DMS153 treated with DMSO at 0.1 percent for 48 hours (cell line): ENCODE results near the gene WNT8A.
A peak's percentile ranks its signal among the peaks of the same experiment; 100 is the strongest.

Experiments used
- DNase-seq: peaks from one replicate; lab custom pipeline; 2025; ENCODE audit not compliant: unreplicated experiment; lab: John Stamatoyannopoulos, UW

The WNT8A gene

GRCh38 chr5:138091685-138092084, 7.9 kb downstream of the WNT8A start:
- no peak for DNase-seq

DNA sequence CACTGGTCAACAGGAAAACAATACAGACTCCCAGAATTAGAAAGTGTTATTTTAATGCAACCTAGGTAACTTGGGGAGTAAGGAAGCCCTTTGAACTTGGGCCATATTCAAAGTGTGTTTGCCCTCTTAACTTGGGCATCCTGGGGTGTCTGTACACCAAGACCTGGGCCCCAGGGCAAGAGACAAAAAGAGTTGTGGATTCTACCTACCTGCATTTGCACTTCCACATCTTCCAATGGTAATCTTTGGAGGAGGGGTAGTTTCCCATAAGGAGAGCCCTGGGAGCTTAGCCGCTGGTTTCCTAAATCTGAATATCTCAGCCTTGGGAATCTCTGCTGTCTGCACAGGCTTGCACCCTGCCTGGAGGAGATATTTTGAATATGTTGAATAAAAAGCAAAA, 8.5 kb downstream of the WNT8A start:
- no peak for DNase-seq

- DNase-seq = no peak
Observed at GRCh38 chr5:138093036-138093435, 9.2 kb downstream of the WNT8A start.

DNA sequence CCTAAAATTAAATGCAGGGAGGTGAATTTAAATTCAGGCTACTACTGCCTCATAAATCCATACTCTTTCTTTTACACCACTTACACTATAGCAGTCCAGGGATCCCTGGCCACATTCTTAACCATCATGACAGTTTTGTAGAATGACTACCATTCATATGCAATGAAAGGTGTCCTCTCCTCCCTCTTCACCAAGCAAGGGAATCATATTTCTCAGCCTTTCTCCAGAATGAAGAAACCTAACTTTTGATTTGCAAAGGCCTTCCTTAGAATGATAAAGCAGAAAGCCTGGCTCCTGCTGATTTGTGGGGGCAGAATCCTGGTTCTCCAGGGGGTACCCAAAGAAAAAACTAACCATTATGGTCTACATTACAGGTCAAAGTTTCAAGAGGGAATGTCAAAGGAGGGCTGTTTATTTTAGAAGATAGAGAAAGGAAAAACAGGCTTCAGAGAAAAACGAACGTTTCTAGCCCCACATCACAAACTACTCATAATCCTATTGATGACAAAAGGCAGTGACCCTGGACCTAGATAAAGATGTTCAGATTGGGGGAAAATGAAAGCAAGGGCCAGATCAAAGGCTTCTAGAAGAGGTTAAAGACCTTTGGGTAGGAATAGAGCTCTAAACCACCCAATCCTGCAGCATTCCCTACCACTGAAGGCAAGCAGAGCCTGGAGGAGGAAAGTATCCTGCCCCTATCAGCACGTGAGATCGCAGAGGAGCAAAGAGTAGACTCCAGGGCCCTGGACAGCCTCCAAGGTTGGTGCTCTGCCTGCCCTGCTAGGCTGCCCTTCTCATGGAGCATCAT, 11.5 kb downstream of the WNT8A start:
- DNase-seq = no peak

- no peak for DNase-seq
Observed at GRCh38 chr5:138096363-138096762, 12.5 kb downstream of the WNT8A start.

DNA sequence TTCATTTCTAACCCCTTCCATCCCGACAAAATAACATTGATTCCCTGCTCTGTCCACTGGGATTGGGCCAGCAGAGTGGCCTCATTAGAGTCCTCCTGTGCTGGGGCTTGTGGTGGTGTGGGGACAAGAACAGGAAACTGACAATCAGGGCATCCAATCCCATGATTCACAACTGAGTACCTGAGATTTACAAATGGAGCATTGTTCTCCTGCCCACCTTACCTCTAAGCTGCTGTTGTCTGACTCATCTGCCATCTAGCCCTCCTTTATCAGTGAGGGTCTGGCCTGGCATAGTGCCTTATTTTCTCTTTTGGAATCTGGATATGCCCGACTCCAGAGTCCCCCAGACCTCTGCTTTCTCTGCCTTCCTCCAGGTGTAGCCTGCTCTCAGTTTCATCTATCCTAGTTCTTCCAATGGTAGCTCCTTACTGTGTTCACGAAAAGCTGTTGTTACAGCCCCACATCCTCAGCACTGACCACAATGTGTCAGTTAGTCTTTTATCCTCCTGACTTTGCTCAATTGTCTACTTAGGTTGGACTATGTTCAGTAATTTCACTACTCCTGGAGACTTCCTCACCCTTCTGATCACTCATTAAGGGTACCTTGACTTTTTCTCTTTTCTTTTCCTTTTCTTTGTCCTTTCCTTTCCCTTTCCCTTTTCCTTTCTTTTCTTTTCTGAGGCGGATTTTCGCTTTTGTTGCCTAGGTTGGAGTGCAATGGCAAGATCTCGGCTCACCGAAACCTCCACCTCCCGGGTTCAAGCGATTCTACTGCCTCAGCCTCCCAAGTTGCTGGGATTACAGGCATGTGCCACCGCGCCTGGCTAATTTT, 13.4 kb downstream of the WNT8A start:
- no peak for DNase-seq

DNA sequence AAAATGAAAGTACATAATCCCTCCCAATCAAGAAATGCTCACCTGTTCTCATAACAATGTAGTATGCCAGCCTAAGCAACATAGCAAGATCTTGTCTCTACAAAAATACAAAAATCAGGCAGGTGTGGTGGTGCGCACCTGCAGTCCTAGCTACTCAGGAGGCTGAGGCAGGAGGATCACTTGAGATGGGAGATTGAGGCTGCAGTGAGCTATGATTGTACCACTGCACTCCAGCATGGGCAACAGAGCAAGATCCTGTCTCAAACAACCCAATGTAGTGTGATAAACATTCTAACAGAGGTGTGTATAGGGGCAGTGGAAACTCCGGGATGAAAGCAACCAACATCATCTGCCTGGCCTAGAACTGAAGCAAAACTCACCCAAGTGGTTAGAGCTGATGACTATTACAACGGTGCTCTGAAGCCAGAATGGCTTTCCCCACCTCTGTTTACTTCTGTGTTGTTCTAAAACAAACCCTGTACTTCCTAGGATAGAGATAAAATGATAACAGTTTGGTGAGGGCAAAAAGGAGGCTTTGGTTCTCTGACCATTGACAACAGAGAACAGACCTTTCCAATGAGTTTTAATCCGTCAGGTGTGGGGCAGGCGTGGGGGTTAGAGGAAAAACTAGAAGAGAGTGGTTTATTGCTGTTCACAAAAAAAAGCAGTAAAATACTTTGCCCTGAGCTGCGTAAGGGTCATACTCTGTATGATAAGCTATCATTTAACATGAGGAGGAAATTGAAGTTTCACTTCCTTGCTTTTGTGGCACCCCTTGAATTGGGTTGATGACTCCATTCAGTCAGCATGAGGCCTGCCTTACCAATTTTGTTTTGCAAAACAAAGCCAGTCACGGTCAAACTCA, 18.9 kb downstream of the WNT8A start:
- DNase-seq = no peak

GRCh38 chr5:138103319-138103637, 19.4 kb downstream of the WNT8A start:
- no peak for DNase-seq

DNA sequence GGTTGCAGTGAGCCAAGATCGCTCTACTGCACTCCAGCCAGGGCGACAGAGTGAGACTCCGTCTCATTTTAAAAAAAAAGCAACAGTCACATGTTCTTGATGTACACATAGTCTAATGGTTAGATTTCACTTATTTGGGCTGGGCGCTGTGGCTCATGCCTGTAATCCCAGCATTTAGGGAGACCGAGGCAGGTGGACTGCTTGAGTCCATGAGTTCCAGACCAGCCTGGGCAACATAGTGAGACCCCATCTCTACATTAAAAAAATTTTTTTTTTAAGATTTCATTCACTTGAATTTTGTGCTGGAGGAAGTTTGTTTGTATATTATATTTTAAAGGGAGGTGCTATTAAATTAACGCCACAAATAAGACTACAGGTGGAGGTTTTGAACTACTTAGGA, 21.9 kb downstream of the WNT8A start:
- DNase-seq = no peak

DNA sequence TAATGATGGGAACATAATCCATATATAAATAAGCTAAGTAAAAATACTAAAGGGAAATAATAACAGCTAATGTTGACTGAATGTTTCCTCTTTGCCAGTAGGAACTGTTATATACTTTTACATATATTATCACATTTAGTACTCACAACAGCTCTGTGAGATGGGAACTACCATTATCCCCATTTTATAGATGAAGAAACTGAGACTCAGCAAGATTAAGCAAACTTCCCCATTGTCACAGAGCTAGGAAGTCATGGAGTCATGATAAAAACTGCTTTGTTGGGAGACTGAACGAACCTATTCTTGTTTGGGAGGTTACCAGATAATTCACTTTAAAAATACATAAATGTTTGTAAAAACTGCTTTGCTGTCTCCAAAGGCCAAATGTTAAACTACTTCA, 23.4 kb downstream of the WNT8A start:
- no peak for DNase-seq

GRCh38 chr5:138109463-138110265, 25.8 kb downstream of the WNT8A start:
- no peak for DNase-seq

DNA sequence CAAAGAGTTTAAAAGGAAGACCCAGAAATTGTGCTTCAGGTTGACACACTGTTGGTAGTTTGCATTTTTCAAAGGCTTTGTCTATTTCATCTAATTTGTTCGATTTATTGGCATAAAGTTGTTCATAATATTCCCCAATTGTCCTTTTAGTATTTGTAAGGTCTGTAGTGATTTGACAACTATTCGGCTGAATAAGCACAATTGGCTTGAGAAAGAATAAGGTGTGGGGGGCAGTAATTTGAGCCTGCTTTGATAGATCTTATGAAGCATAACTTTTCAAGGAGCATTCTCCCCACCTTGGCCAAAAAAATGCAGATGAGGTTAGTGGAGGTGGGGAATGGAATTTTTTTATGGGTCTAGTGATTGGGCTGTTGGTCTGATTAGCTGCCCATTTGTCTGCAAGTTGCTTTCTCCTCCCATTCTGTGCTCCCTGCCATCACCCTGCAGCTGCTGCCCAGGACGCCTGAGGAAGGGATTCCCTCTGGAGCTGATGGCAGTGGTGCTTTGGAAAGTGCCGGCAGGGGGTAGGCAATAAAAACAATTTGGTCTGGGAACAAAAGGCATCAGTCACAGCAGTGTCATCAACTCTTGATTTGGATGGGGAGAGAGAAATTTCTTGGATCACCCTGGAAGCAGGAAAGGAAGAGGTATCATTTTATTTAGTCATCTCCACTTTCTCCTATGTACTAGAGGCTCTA, 26.6 kb downstream of the WNT8A start:
- no peak for DNase-seq

DNA sequence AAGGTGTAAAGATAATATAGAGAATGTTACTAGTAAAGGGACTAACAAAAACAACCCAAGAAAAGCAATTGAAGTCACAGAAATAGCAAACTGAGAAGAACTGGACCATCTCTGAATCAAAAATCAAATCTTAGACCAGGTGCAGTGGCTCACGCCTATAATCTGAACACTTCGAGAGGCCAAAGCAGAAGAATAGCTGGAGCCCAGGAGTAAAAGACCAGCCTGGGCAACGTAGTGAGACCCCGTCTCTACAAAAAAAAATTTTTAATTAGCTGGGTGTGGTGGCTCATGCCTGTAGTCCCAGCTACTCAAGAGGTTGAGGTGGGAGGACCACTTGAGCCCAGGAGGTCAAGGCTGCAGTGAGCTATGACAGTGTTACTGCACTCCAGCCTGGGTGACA, 27.3 kb downstream of the WNT8A start:
- DNase-seq = no peak

GRCh38 chr5:138111937-138112336, 28.1 kb downstream of the WNT8A start:
- no peak for DNase-seq

DNA sequence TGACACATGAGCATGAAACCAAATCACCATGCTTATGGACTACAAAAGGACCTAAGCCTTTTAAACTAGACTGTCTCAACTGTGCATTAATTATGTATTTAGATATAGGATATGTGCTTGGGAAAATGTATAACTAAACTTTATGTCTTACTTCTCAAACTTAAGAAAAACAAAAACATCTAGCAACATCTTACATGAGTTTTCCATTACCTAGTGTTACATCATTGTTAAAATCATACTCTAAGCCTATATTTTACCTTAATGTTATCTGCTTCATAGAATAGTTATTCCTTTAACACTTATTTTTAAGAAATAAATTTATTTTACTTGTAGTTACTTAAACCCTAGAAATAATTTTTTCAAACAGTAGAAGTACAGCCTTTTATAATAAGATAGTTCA, 31.4 kb downstream of the WNT8A start:
- DNase-seq = no peak

DNA sequence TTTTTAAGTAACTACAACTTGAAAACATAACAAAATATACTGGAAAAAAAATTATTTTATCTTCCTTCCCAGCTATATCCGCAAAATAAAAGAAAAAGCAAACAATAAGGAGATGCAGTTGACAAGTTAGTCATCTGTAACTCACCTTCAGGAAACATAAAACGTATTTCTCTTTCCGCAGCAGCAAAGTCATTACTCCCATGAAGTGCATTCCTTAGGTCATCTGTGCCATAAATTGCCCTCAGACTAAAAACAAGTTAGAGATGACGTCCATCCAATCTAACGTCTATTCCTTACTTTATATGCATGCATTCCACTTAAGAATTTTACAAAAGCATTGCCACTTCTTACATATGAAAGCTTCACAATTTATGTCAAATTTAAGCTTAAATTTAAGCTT, 44.5 kb downstream of the WNT8A start:
- no peak for DNase-seq

GRCh38 chr5:138129347-138129746, 45.5 kb downstream of the WNT8A start:
- DNase-seq = no peak

DNA sequence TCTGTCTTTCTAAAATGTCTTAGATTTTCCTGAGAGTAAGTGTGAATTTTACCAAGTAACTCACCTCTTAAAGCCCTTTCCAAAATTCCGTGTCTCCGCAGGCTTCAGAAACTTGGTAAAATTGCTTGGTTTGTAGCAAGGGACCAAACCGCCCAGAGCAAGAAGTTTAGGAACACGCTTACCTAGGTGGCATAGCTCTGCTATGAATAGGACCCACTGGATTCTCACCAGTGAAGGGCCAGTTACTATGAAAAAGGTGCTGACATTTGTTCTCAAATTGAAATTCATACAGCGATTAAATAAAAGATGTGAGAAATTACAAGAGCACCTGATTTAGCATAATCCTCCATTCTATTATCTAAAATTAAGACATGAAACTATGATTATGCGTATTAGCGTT, 48.7 kb downstream of the WNT8A start:
- DNase-seq = no peak

GRCh38 chr5:138138949-138139780, 55.3 kb downstream of the WNT8A start, which contains the start of gene NME5:
TSS of gene NME5 (minus strand) at chr5:138139428. CDS start at chr5:138138780, 648 bp downstream.
- DNase-seq = peak; percentile 0
